Liver (tissue), 9 donors: Measurements from ENCODE around the gene CMC2. TPM values are rescaled to one million over a fixed set of nuclear protein-coding genes. Genes with fewer than 3 reads are reported as not detected.

Source experiments
- DNase-seq: peaks from one replicate; pipeline ENCODE4 v3.0.0-alpha.2; 2017; ENCODE audit warnings: low spot score
- H3K27ac ChIP-seq, 2 donors: one replicate each; pipeline ENCODE4 v1.7.0; 2013; ENCODE audit warnings: inconsistent platforms in 2 of 2, low read length in 2 of 2, control low read depth in 1 of 2, low read depth in 1 of 2, mild to moderate bottlenecking in 1 of 2
- H3K27me3 ChIP-seq, 4 donors: one replicate each; pipeline versions ENCODE4 v1.6.1 to v1.7.0; 2013; ENCODE audit warnings: low read length in 3 of 4, inconsistent platforms in 1 of 4, mild to moderate bottlenecking in 1 of 4, moderate library complexity in 1 of 4; ENCODE audit not compliant: control insufficient read depth in 4 of 4, insufficient read depth in 4 of 4
- H3K36me3 ChIP-seq, 4 donors: one replicate each; pipeline versions ENCODE4 v1.6.1 to v1.7.0; 2013; ENCODE audit warnings: low read length in 3 of 4, mild to moderate bottlenecking in 3 of 4, low read depth in 1 of 4, moderate library complexity in 1 of 4; ENCODE audit not compliant: control insufficient read depth in 4 of 4, insufficient read depth in 3 of 4
- H3K4me1 ChIP-seq, 4 donors: one replicate each; pipeline versions ENCODE4 v1.6.1 to v1.7.0; 2013; ENCODE audit warnings: low read length in 3 of 4, mild to moderate bottlenecking in 3 of 4, moderate library complexity in 1 of 4; ENCODE audit not compliant: control insufficient read depth in 4 of 4, insufficient read depth in 4 of 4
- H3K4me3 ChIP-seq, 3 donors: one replicate each; pipeline versions ENCODE4 v1.6.1 to v1.7.0; 2013; ENCODE audit warnings: low read length in 3 of 3, control low read depth in 1 of 3, low read depth in 1 of 3, mild to moderate bottlenecking in 1 of 3
- H3K9ac ChIP-seq, 2 donors: one replicate each; pipeline ENCODE4 v1.7.0; 2013; ENCODE audit warnings: low read length in 2 of 2, mild to moderate bottlenecking in 2 of 2, moderate library complexity in 2 of 2, control low read depth in 1 of 2, low read depth in 1 of 2
- H3K9me3 ChIP-seq, 4 donors: one replicate each; pipeline versions ENCODE4 v1.6.1 to v1.7.0; 2013; ENCODE audit warnings: low read length in 3 of 4; ENCODE audit not compliant: control insufficient read depth in 4 of 4
- FOXA1 ChIP-seq: IDR thresholded peaks from 2 replicates; pipeline ENCODE4 v1.6.1; 2016; ENCODE audit warnings: antibody characterized with exemption
- FOXA2 ChIP-seq: IDR thresholded peaks from 2 replicates; pipeline ENCODE4 v1.6.1; 2016; ENCODE audit warnings: antibody characterized with exemption
- GABPA ChIP-seq, 2 donors: IDR thresholded peaks in 1 of 2; conservative IDR thresholded peaks in 1 of 2; 2 replicates each; pipeline ENCODE4 v1.6.1; 2016; ENCODE audit warnings: antibody characterized with exemption in 2 of 2, mild to moderate bottlenecking in 1 of 2, moderate library complexity in 1 of 2
- HNF4G ChIP-seq: IDR thresholded peaks from 2 replicates; pipeline ENCODE4 v1.6.1; 2016; ENCODE audit warnings: antibody characterized with exemption
- NR2F2 ChIP-seq: IDR thresholded peaks from 2 replicates; pipeline ENCODE4 v1.6.1; 2016; ENCODE audit warnings: antibody characterized with exemption
- RAD21 ChIP-seq, 2 donors: IDR thresholded peaks; 2 replicates each; pipeline ENCODE4 v1.6.1; 2016; ENCODE audit warnings: antibody characterized with exemption in 2 of 2, mild to moderate bottlenecking in 2 of 2
- RXRA ChIP-seq, 2 donors: IDR thresholded peaks; 2 replicates each; pipeline ENCODE4 v1.6.1; 2017 to 2018; ENCODE audit warnings: antibody characterized with exemption in 2 of 2, mild to moderate bottlenecking in 1 of 2
- SP1 ChIP-seq: IDR thresholded peaks from 2 replicates; pipeline ENCODE4 v1.6.1; 2018; ENCODE audit warnings: antibody characterized with exemption, mild to moderate bottlenecking
- TAF1 ChIP-seq: conservative IDR thresholded peaks from 2 replicates; pipeline ENCODE4 v1.6.1; 2016; ENCODE audit warnings: antibody characterized with exemption, mild to moderate bottlenecking
- YY1 ChIP-seq: IDR thresholded peaks from 2 replicates; pipeline ENCODE4 v1.6.1; 2016; ENCODE audit warnings: antibody characterized with exemption, mild to moderate bottlenecking
- WGBS: extraction: QIAGEN DNeasy Blood & Tissue Kit; methylation state at CpG from one replicate; pipeline ENCODE4 v1.1.7; 2013; 5-methylcytosine and 5-hydroxymethylcytosine counted together
- polyA plus RNA-seq, 2 donors: library from polyadenylated mRNA; stranded (reverse) in 1 of 2; unstranded in 1 of 2; fragments of 200-250 nt in 1 of 2; fragments of >200 nt in 1 of 2; fragmentation: Nextera tagmentation in 1 of 2; extraction: Ambion mirVana in 1 of 2; gene quantifications; one replicate each; pipeline versions ENCODE4 v1.2.1 to v1.2.3, GENCODE V29; 2013 to 2015
- total RNA-seq, 2 donors: library from RNA; depleted of rRNA; stranded (reverse); fragments of >200 nt; gene quantifications; one replicate each; pipeline ENCODE4 v1.2.3, GENCODE V29; 2014
- TF ChIP-seq, protein P1 (sequence below): IDR thresholded peaks from 2 replicates; pipeline ENCODE4 v1.6.1; 2016; ENCODE audit warnings: antibody characterized with exemption, mild to moderate bottlenecking
- TF ChIP-seq, protein P2 (sequence below): IDR thresholded peaks from 2 replicates; pipeline ENCODE4 v1.6.1; 2016; ENCODE audit warnings: antibody characterized with exemption
- TF ChIP-seq, protein P3 (sequence below): IDR thresholded peaks from 2 replicates; pipeline ENCODE4 v1.6.1; 2016; ENCODE audit warnings: antibody characterized with exemption
- TF ChIP-seq, protein P4 (sequence below): fragments of 150-350 bp; IDR thresholded peaks from 2 replicates; pipeline ENCODE4 v1.5.1; 2017; ENCODE audit warnings: improper control_type of control experiment, low read depth, low read length; ENCODE audit not compliant: missing input control
- donor health status: healthy.
- donor health status: healthy.
- donor health status: healthy.
- donor health status: healthy.
- donor health status: healthy.

Gene CMC2
- total and polyA plus RNA-seq, 4 donors, result 26.2 to 98.4 (median 42.5) TPM

DNA sequence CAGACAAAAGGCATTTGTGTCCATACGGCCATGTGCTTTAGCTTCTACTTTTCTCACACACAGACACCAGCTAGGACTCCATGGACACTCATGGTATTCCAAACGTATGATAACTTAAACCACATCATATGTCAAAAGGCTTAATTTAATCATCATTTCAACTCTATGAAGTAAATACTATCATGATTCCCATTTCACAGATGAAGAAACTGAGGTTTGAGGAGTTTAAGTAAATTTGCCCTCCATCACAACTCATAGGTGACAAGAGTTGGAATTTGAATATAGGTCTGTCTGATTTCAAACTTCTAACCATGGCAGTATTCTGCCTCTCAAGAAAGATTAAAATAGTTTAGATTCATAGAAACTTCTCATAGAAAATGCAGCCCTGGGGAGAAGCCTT, 43.8 kb downstream of the CMC2 start:
- WGBS, result 91% methylated on average over 2 of the region's 2 CpGs
- no peak overlapping the region for H3K9ac ChIP-seq
- H3K36me3 ChIP-seq, result no peaks in the 10 kb centered on the region
- peaks cover 2 to 12% (median 3%) of the 10 kb centered on the region in 4 donors for H3K9me3 ChIP-seq
- no peak overlapping the region for H3K27ac ChIP-seq
- TF ChIP-seq RAD21 (IDR thresholded peaks at IDR 0.05), result no peak
- no peak for TF ChIP-seq TAF1
- no peak for TF ChIP-seq SP1
- no peak for TF ChIP-seq NR2F2
- TF ChIP-seq, protein P1, sequence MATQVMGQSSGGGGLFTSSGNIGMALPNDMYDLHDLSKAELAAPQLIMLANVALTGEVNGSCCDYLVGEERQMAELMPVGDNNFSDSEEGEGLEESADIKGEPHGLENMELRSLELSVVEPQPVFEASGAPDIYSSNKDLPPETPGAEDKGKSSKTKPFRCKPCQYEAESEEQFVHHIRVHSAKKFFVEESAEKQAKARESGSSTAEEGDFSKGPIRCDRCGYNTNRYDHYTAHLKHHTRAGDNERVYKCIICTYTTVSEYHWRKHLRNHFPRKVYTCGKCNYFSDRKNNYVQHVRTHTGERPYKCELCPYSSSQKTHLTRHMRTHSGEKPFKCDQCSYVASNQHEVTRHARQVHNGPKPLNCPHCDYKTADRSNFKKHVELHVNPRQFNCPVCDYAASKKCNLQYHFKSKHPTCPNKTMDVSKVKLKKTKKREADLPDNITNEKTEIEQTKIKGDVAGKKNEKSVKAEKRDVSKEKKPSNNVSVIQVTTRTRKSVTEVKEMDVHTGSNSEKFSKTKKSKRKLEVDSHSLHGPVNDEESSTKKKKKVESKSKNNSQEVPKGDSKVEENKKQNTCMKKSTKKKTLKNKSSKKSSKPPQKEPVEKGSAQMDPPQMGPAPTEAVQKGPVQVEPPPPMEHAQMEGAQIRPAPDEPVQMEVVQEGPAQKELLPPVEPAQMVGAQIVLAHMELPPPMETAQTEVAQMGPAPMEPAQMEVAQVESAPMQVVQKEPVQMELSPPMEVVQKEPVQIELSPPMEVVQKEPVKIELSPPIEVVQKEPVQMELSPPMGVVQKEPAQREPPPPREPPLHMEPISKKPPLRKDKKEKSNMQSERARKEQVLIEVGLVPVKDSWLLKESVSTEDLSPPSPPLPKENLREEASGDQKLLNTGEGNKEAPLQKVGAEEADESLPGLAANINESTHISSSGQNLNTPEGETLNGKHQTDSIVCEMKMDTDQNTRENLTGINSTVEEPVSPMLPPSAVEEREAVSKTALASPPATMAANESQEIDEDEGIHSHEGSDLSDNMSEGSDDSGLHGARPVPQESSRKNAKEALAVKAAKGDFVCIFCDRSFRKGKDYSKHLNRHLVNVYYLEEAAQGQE, result no peak
- TF ChIP-seq RXRA (IDR thresholded peaks at IDR 0.05), result no peak
- TF ChIP-seq FOXA1, result no peak
- TF ChIP-seq, protein P2, sequence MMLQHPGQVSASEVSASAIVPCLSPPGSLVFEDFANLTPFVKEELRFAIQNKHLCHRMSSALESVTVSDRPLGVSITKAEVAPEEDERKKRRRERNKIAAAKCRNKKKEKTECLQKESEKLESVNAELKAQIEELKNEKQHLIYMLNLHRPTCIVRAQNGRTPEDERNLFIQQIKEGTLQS, result no peak
- TF ChIP-seq GABPA (IDR thresholded peaks at IDR 0.05 in 1 of 2, conservative IDR thresholded peaks at IDR 0.05 in 1 of 2), result no peak
- TF ChIP-seq, protein P3, sequence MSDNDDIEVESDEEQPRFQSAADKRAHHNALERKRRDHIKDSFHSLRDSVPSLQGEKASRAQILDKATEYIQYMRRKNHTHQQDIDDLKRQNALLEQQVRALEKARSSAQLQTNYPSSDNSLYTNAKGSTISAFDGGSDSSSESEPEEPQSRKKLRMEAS, result no peak
- no peak for TF ChIP-seq HNF4G
- TF ChIP-seq FOXA2, result no peak
- TF ChIP-seq, protein P4, sequence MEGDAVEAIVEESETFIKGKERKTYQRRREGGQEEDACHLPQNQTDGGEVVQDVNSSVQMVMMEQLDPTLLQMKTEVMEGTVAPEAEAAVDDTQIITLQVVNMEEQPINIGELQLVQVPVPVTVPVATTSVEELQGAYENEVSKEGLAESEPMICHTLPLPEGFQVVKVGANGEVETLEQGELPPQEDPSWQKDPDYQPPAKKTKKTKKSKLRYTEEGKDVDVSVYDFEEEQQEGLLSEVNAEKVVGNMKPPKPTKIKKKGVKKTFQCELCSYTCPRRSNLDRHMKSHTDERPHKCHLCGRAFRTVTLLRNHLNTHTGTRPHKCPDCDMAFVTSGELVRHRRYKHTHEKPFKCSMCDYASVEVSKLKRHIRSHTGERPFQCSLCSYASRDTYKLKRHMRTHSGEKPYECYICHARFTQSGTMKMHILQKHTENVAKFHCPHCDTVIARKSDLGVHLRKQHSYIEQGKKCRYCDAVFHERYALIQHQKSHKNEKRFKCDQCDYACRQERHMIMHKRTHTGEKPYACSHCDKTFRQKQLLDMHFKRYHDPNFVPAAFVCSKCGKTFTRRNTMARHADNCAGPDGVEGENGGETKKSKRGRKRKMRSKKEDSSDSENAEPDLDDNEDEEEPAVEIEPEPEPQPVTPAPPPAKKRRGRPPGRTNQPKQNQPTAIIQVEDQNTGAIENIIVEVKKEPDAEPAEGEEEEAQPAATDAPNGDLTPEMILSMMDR, result no peak
- TF ChIP-seq YY1, result no peak
- no peaks in the 10 kb centered on the region for H3K27me3 ChIP-seq
- no peak overlapping the region for H3K4me3 ChIP-seq
- H3K4me1 ChIP-seq, result no peaks in the 10 kb centered on the region
- no peak for DNase-seq

DNA sequence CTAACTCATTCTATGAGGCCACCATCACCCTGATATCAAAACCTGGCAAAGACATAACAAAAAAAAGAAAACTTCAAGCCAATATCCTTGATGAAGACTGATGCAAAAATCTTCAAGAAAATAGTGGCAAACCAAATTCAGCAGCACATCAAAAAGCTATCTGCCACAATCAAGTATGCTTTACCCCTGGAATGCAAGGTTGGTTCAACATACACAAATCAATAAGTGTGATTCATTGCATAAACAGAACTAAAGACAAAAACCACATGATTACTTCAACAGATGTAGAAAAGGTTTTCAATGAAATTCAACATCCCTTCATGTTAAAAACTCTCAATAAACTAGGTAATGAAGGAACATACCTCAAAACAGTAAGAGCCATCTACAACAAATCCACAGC, 48.4 kb downstream of the CMC2 start:
- no peaks in the 10 kb centered on the region for H3K36me3 ChIP-seq
- no peak overlapping the region for H3K27ac ChIP-seq
- no peak for TF ChIP-seq SP1
- TF ChIP-seq YY1, result no peak
- no peak for TF ChIP-seq TAF1
- H3K4me3 ChIP-seq, result no peak overlapping the region
- H3K9me3 ChIP-seq, result peaks cover 2 to 12% (median 3%) of the 10 kb centered on the region in 4 donors
- H3K27me3 ChIP-seq, result no peaks in the 10 kb centered on the region
- no peak overlapping the region for H3K9ac ChIP-seq
- H3K4me1 ChIP-seq, result no peaks in the 10 kb centered on the region
- no peak for DNase-seq
